ENCODE measurements around the gene AARS1.
A peak's percentile ranks its signal among the peaks of the same experiment; 100 is the strongest.

DNA sequence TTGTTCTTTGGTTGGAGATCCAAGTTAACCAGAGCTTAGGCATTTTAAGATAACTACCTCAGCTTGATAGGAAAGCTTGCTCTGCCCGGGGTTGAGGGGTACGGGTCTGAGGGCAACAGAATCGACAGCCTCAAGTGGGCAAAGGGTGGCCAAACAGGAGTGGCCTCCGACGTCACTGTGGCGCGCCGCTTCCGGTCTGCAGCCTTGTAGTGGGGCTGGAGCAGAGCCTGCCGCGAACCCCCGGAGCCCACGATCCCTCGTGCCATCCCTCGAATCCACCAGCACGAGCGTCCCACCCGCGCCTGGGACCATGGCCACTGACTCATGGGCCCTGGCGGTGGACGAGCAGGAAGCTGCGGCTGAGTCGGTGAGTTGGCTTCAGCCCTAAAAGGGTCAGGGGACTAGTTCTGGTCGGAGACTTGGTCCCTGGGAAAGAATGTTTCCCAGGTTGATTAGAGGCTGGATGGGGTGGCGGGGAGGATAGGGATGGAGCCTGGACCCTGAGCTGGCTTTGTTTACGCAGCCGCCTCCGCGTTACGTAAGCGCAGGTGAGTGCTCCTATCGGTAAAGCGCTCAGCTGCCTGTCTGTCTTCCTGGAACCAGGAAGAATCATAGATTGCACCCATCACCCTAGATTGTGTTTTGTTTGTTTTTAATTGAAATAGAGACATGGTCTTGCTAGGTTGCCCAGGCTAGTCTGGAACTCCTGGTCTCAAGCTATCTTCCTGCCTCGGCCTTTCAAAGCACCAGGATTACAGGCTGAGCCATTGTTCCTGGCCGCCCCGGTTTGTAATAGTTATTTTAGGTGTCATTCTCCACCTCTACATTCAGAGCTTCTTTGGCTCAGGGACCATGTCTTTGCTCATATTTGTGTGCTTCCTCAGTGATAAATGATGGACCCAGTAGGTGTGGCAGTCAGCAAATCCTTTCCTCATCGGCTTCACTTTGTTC is 10.0 kb upstream of the AARS1 start, which contains the start of gene DDX19B:
- TF ChIP-seq, protein P1, sequence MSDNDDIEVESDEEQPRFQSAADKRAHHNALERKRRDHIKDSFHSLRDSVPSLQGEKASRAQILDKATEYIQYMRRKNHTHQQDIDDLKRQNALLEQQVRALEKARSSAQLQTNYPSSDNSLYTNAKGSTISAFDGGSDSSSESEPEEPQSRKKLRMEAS (IDR thresholded peaks at IDR 0.05), result peak; percentile 47
- TF ChIP-seq, protein P2, sequence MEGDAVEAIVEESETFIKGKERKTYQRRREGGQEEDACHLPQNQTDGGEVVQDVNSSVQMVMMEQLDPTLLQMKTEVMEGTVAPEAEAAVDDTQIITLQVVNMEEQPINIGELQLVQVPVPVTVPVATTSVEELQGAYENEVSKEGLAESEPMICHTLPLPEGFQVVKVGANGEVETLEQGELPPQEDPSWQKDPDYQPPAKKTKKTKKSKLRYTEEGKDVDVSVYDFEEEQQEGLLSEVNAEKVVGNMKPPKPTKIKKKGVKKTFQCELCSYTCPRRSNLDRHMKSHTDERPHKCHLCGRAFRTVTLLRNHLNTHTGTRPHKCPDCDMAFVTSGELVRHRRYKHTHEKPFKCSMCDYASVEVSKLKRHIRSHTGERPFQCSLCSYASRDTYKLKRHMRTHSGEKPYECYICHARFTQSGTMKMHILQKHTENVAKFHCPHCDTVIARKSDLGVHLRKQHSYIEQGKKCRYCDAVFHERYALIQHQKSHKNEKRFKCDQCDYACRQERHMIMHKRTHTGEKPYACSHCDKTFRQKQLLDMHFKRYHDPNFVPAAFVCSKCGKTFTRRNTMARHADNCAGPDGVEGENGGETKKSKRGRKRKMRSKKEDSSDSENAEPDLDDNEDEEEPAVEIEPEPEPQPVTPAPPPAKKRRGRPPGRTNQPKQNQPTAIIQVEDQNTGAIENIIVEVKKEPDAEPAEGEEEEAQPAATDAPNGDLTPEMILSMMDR (IDR thresholded peaks at IDR 0.05; ENCODE audit: low read depth, low read length, missing input control), result no peak
- TF ChIP-seq, protein P3, sequence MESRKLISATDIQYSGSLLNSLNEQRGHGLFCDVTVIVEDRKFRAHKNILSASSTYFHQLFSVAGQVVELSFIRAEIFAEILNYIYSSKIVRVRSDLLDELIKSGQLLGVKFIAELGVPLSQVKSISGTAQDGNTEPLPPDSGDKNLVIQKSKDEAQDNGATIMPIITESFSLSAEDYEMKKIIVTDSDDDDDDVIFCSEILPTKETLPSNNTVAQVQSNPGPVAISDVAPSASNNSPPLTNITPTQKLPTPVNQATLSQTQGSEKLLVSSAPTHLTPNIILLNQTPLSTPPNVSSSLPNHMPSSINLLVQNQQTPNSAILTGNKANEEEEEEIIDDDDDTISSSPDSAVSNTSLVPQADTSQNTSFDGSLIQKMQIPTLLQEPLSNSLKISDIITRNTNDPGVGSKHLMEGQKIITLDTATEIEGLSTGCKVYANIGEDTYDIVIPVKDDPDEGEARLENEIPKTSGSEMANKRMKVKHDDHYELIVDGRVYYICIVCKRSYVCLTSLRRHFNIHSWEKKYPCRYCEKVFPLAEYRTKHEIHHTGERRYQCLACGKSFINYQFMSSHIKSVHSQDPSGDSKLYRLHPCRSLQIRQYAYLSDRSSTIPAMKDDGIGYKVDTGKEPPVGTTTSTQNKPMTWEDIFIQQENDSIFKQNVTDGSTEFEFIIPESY (IDR thresholded peaks at IDR 0.05), result peak; percentile 29
- TF ChIP-seq SP1 (IDR thresholded peaks at IDR 0.05) (peak; percentile 75), RAD21 (IDR thresholded peaks at IDR 0.05) (no peak), JUND (IDR thresholded peaks at IDR 0.05) (peak in 1 of 2 donors; percentile 36), EGR1 (IDR thresholded peaks at IDR 0.05; ENCODE audit: low read depth in 2 of 2) (peak in 1 of 2 donors; percentile 83), RXRA (IDR thresholded peaks at IDR 0.05) (peak; percentile 62 to 66), FOXA1 (IDR thresholded peaks at IDR 0.05) (peak; percentile 87)
- TF ChIP-seq, protein P4, sequence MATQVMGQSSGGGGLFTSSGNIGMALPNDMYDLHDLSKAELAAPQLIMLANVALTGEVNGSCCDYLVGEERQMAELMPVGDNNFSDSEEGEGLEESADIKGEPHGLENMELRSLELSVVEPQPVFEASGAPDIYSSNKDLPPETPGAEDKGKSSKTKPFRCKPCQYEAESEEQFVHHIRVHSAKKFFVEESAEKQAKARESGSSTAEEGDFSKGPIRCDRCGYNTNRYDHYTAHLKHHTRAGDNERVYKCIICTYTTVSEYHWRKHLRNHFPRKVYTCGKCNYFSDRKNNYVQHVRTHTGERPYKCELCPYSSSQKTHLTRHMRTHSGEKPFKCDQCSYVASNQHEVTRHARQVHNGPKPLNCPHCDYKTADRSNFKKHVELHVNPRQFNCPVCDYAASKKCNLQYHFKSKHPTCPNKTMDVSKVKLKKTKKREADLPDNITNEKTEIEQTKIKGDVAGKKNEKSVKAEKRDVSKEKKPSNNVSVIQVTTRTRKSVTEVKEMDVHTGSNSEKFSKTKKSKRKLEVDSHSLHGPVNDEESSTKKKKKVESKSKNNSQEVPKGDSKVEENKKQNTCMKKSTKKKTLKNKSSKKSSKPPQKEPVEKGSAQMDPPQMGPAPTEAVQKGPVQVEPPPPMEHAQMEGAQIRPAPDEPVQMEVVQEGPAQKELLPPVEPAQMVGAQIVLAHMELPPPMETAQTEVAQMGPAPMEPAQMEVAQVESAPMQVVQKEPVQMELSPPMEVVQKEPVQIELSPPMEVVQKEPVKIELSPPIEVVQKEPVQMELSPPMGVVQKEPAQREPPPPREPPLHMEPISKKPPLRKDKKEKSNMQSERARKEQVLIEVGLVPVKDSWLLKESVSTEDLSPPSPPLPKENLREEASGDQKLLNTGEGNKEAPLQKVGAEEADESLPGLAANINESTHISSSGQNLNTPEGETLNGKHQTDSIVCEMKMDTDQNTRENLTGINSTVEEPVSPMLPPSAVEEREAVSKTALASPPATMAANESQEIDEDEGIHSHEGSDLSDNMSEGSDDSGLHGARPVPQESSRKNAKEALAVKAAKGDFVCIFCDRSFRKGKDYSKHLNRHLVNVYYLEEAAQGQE (IDR thresholded peaks at IDR 0.05), result peak; percentile 47
